ENCODE measurements around the gene MINDY1. TPM values are rescaled to one million over a fixed set of nuclear protein-coding genes. Genes with fewer than 3 reads are reported as not detected.

MINDY1 gene
- total and polyA plus RNA-seq, 2 experiments from 2014 or later: 5.8 to 18.5 TPM

GRCh38 chr1:151005729-151006319 is 878 bp downstream of the MINDY1 start:
- Histone ChIP-seq H3K4me1 (ENCODE audit: insufficient read depth) (peaks cover 52% of the 10 kb centered on the region), H3K4me3 (peak overlapping the region; percentile 18), H4K20me1 (ENCODE audit: insufficient read depth, poor library complexity, severe bottlenecking) (no peaks in the 10 kb centered on the region), H3K27ac (peak overlapping the region; percentile 80), H3K36me3 (replicated peaks; ENCODE audit: insufficient read depth, low read depth) (no peaks in the 10 kb centered on the region), H2AFZ (peak overlapping the region; percentile 30), H3K9me2 (replicated peaks; ENCODE audit: insufficient read depth) (no peaks in the 10 kb centered on the region), H3K9me3 (ENCODE audit: low read depth) (no peaks in the 10 kb centered on the region), H3K79me2 (peaks cover 57% of the 10 kb centered on the region), H3K27me3 (no peaks in the 10 kb centered on the region), H3K4me2 (peak overlapping the region; percentile 87)
- 28% methylated on average over 4 of the region's 4 CpGs for WGBS (ENCODE audit: low lambda C conversion rate, missing lambda C conversion rate)
- TF ChIP-seq EZH2phosphoT487 (IDR thresholded peaks at IDR 0.05; ENCODE audit: low read depth, severe bottlenecking, unreplicated experiment): no peak
- no peak for TF ChIP-seq EZH2 (IDR thresholded peaks at IDR 0.05; ENCODE audit: borderline replicate concordance)
- TF ChIP-seq, protein P1, sequence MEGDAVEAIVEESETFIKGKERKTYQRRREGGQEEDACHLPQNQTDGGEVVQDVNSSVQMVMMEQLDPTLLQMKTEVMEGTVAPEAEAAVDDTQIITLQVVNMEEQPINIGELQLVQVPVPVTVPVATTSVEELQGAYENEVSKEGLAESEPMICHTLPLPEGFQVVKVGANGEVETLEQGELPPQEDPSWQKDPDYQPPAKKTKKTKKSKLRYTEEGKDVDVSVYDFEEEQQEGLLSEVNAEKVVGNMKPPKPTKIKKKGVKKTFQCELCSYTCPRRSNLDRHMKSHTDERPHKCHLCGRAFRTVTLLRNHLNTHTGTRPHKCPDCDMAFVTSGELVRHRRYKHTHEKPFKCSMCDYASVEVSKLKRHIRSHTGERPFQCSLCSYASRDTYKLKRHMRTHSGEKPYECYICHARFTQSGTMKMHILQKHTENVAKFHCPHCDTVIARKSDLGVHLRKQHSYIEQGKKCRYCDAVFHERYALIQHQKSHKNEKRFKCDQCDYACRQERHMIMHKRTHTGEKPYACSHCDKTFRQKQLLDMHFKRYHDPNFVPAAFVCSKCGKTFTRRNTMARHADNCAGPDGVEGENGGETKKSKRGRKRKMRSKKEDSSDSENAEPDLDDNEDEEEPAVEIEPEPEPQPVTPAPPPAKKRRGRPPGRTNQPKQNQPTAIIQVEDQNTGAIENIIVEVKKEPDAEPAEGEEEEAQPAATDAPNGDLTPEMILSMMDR (IDR thresholded peaks at IDR 0.05; ENCODE audit: poor library complexity): no peak
- DNase-seq (ENCODE audit: low spot score): no peak

DNA sequence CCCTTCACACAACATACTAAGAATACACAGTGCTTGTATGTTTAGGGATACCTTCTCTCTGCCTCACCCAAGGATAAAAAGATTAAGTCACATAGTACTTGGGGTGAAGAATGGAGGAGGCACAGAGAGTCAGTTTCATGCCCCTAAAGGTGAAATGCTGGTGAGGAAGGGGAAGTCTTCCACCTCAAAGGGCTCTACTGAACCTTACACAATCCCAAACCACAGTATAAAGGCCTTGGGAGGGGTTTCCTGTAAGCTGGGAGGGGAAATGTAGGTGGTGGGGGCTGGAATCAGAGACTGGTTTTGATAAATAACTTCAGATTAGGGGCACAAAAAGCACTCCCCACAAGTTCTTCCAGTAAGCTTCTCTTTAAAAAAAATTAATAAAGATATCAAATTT is 3.5 kb downstream of the MINDY1 start:
- peaks cover 35% of the 10 kb centered on the region for H3K79me2 ChIP-seq
- peaks cover 42% of the 10 kb centered on the region for H3K4me1 ChIP-seq (ENCODE audit: insufficient read depth)
- no peaks in the 10 kb centered on the region for H3K9me2 ChIP-seq (replicated peaks; ENCODE audit: insufficient read depth)
- no peak overlapping the region for H3K4me3 ChIP-seq
- TF ChIP-seq EZH2phosphoT487 (IDR thresholded peaks at IDR 0.05; ENCODE audit: low read depth, severe bottlenecking, unreplicated experiment) (no peak), EZH2 (IDR thresholded peaks at IDR 0.05; ENCODE audit: borderline replicate concordance) (no peak)
- TF ChIP-seq, protein P1 (IDR thresholded peaks at IDR 0.05; ENCODE audit: poor library complexity): no peak
- no peaks in the 10 kb centered on the region for H3K36me3 ChIP-seq (replicated peaks; ENCODE audit: insufficient read depth, low read depth)
- H3K27me3 ChIP-seq: no peaks in the 10 kb centered on the region
- DNase-seq (ENCODE audit: low spot score): no peak
- no peaks in the 10 kb centered on the region for H3K9me3 ChIP-seq (ENCODE audit: low read depth)
- peak overlapping the region; percentile 87 for H3K4me2 ChIP-seq
- no peak overlapping the region for H2AFZ ChIP-seq
- H4K20me1 ChIP-seq (ENCODE audit: insufficient read depth, poor library complexity, severe bottlenecking): no peaks in the 10 kb centered on the region
- H3K27ac ChIP-seq: peak overlapping the region; percentile 35

GRCh38 chr1:151002611-151003010 is 4.1 kb downstream of the MINDY1 start:
- DNase-seq (ENCODE audit: low spot score): no peak

More at GRCh38 chr1:151002611-151003010, 4.1 kb downstream of the MINDY1 start:
- Histone ChIP-seq H3K9me3 (ENCODE audit: low read depth) (no peaks in the 10 kb centered on the region), H4K20me1 (ENCODE audit: insufficient read depth, poor library complexity, severe bottlenecking) (no peaks in the 10 kb centered on the region), H3K4me3 (no peak overlapping the region), H2AFZ (no peak overlapping the region), H3K4me2 (peak overlapping the region; percentile 87), H3K4me1 (ENCODE audit: insufficient read depth) (peaks cover 39% of the 10 kb centered on the region), H3K9me2 (replicated peaks; ENCODE audit: insufficient read depth) (no peaks in the 10 kb centered on the region), H3K36me3 (replicated peaks; ENCODE audit: insufficient read depth, low read depth) (no peaks in the 10 kb centered on the region), H3K79me2 (peaks cover 35% of the 10 kb centered on the region), H3K27ac (peak overlapping the region; percentile 35), H3K27me3 (no peaks in the 10 kb centered on the region)
- WGBS (ENCODE audit: low lambda C conversion rate, missing lambda C conversion rate): 26% methylated on average over 2 of the region's 2 CpGs
- no peak for TF ChIP-seq EZH2phosphoT487 (IDR thresholded peaks at IDR 0.05; ENCODE audit: low read depth, severe bottlenecking, unreplicated experiment)
- TF ChIP-seq, protein P1 (IDR thresholded peaks at IDR 0.05; ENCODE audit: poor library complexity): no peak
